ENCODE results near the gene CAPN9. TPM values are rescaled to one million over a fixed set of nuclear protein-coding genes. Genes with fewer than 3 reads are reported as not detected.
"Not testable (repeated sequence)": the region's sequence is repeated elsewhere in the genome, so short reads cannot be mapped to it uniquely, and the experiment has no call there.

The CAPN9 gene
- total RNA-seq, 2 donors from 2014 or later: not detected

GRCh38 chr1:230839173-230839572 is 92.0 kb downstream of the CAPN9 start:
- no peaks in the 10 kb centered on the region for H3K9me3 Mint-ChIP-seq
- H3K27ac Mint-ChIP-seq: no peak overlapping the region
- H3K4me3 Mint-ChIP-seq: no peak overlapping the region
- ATAC-seq (replicated peaks in 1 of 2) (no peak), DNase-seq (no peak)
- no peaks in the 10 kb centered on the region for H3K36me3 Mint-ChIP-seq (ENCODE audit: insufficient read depth in 2 of 2)
- no peaks in the 10 kb centered on the region for H3K4me1 Mint-ChIP-seq (ENCODE audit: low read depth)
- no peaks in the 10 kb centered on the region for H3K27me3 Mint-ChIP-seq (ENCODE audit: low read depth)

- H3K36me3 Mint-ChIP-seq (ENCODE audit: insufficient read depth in 2 of 2): no peaks in the 10 kb centered on the region
- no peak overlapping the region for H3K4me3 Mint-ChIP-seq
- no peak for DNase-seq
- H3K9me3 Mint-ChIP-seq: no peaks in the 10 kb centered on the region
- no peaks in the 10 kb centered on the region for H3K27me3 Mint-ChIP-seq (ENCODE audit: low read depth)
- no peak for ATAC-seq (replicated peaks in 1 of 2)
- no peak overlapping the region for H3K27ac Mint-ChIP-seq
- no peaks in the 10 kb centered on the region for H3K4me1 Mint-ChIP-seq (ENCODE audit: low read depth)
Observed at GRCh38 chr1:230842801-230843200, 95.6 kb downstream of the CAPN9 start.

DNA sequence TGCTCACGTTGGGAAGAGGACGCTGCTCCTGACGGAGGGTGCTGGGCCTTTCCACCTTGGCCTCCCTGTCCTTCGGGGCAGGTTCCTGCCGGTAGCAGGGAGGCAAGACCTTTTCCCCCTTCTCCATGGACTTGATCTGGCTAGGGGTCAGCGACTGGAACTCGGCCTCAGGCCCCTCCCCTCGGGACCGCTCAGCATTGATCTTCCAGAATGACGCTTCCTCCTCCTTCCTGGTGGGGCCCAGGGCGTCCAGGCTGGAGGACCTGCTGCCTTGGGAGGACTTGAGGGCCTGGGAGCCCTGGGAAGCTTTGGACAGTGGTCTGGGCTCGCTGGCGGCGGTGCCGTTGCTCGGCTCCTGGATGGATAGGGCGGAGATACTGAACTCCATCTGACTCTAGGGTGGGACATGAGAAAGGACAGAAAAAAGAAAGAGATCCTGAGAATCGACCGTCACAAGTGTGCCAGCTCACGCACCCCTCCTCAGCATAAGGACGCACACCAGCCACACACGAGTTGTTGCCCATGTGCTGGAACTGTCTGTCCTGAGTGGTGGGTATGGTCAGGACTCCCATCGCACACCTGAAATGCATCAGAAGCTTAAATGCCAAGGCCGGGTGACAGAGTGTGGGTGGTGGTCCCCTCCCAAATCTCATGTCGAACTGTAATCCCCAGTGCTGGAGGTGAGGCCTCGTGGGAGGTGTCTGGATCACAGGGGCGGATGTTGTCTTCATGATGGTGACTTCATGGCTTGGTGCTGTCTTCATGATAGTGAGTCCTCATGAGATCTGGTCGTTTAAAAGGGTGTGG is 96.5 kb downstream of the CAPN9 start:
- no peak overlapping the region for H3K27ac Mint-ChIP-seq

GRCh38 chr1:230844561-230844960 is 97.4 kb downstream of the CAPN9 start:
- H3K4me1 Mint-ChIP-seq (ENCODE audit: low read depth): no peaks in the 10 kb centered on the region
- ATAC-seq (replicated peaks in 1 of 2): no peak
- no peaks in the 10 kb centered on the region for H3K36me3 Mint-ChIP-seq (ENCODE audit: insufficient read depth in 2 of 2)

More for the DNA sequence above, 96.5 kb downstream of the CAPN9 start:
- Mint-ChIP-seq H3K36me3 (ENCODE audit: insufficient read depth in 2 of 2) (no peaks in the 10 kb centered on the region), H3K4me1 (ENCODE audit: low read depth) (no peaks in the 10 kb centered on the region), H3K4me3 (no peak overlapping the region), H3K9me3 (no peaks in the 10 kb centered on the region), H3K27me3 (ENCODE audit: low read depth) (no peaks in the 10 kb centered on the region)
- ATAC-seq (replicated peaks in 1 of 2): no peak
- no peak for DNase-seq

GRCh38 chr1:230845184-230845583 is 98.0 kb downstream of the CAPN9 start:
- H3K9me3 Mint-ChIP-seq; H3K27ac Mint-ChIP-seq; H3K4me3 Mint-ChIP-seq; H3K36me3 Mint-ChIP-seq (ENCODE audit: insufficient read depth in 2 of 2); ATAC-seq (replicated peaks in 1 of 2); DNase-seq; H3K27me3 Mint-ChIP-seq (ENCODE audit: low read depth); H3K4me1 Mint-ChIP-seq (ENCODE audit: low read depth): not testable (repeated sequence)

More at GRCh38 chr1:230844561-230844960, 97.4 kb downstream of the CAPN9 start:
- Mint-ChIP-seq H3K4me3 (no peak overlapping the region), H3K27ac (no peak overlapping the region), H3K27me3 (ENCODE audit: low read depth) (no peaks in the 10 kb centered on the region), H3K9me3 (no peaks in the 10 kb centered on the region)
- DNase-seq: no peak

DNA sequence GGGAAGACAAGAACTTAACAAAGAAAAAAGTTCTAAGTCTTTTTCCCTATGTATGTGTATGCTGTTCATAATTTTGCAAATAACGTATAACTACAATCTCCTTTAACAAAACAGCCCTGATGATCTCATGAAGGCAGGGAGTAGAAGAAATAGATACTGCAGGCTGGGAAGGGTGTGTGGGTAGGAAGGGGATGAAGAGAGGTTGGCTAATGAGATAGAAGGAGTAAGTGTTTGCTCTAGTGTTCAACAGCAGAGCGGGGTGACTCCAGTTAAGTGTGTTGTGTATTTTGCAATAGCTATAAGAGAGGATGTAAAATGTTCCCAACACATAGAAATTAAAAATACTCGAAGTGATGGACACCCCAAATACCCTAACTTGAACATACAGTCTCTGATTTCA is 101.0 kb downstream of the CAPN9 start:
- DNase-seq: no peak
- no peak for ATAC-seq (replicated peaks in 1 of 2)
- H3K9me3 Mint-ChIP-seq: no peaks in the 10 kb centered on the region
- no peak overlapping the region for H3K4me3 Mint-ChIP-seq
- no peaks in the 10 kb centered on the region for H3K4me1 Mint-ChIP-seq (ENCODE audit: low read depth)
- no peak overlapping the region for H3K27ac Mint-ChIP-seq
- H3K27me3 Mint-ChIP-seq (ENCODE audit: low read depth): no peaks in the 10 kb centered on the region
- H3K36me3 Mint-ChIP-seq (ENCODE audit: insufficient read depth in 2 of 2): peaks cover 0 to 8% of the 10 kb centered on the region in 2 donors

DNA sequence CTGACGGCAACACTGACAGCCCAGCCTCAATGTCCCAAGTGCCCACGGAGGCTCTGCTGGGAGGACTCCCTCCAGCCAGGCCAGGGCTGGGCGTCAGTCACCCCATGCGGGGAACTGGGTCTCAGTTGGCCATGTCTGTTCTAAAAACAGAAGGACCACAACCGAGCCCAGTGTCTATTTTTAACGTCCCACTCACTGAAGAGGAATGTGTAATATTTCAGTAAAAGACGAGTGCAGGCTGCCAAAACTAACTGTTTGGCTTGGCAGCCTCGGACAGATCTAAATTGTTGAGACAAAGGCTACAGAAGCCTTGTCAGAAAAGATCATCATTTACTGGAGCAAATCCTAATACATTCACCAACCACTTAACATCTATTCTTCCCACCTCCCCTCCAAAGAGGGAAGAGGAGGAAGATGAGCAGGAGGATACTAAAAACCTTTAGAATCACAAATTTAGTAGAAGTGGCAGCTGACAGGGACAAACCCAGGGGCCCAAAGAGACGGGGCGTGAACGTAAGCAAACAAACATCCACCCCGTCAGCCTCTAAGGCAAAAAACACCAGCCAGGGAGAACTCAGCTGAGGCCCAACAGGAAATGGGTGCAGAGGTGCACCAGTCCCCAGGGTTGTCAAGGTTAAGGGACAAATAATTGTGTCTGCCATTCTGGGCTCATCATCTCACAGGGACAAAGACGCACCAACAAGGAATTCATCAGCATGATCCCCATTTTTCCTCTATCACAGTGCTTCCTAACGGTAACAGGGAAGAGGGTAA is 102.5 kb downstream of the CAPN9 start:
- Mint-ChIP-seq H3K36me3 (ENCODE audit: insufficient read depth in 2 of 2) (peaks cover 0 to 8% of the 10 kb centered on the region in 2 donors), H3K27ac (no peak overlapping the region), H3K9me3 (no peaks in the 10 kb centered on the region), H3K4me3 (no peak overlapping the region), H3K4me1 (ENCODE audit: low read depth) (no peaks in the 10 kb centered on the region), H3K27me3 (ENCODE audit: low read depth) (no peaks in the 10 kb centered on the region)
- no peak for ATAC-seq (replicated peaks in 1 of 2)
- no peak for DNase-seq

DNA sequence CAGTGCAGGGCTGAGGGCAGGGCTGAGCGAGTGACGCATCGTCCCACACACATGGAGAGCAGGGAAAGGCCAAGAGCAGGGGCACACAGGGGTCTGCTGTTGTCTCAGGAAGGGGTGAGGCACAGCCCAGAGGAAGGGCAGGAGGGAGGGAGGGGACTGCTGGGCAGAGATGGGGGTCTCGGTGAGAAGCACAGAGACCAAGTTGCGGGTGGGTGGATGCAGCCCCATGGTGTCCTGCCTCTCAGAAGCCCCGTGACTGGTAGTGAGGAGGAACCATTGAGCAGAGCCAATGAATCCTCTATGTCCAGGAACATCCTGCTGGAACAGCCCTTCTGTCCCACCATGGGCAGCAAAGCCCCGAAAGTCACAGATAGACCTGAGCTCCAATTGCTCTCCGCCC is 103.4 kb downstream of the CAPN9 start:
- Mint-ChIP-seq H3K27ac (no peak overlapping the region), H3K4me1 (ENCODE audit: low read depth) (no peaks in the 10 kb centered on the region)
- no peak for ATAC-seq (replicated peaks in 1 of 2)

GRCh38 chr1:230851291-230851691 is 104.1 kb downstream of the CAPN9 start:
- DNase-seq (no peak), ATAC-seq (replicated peaks in 1 of 2) (no peak)
- no peak overlapping the region for H3K27ac Mint-ChIP-seq
- H3K9me3 Mint-ChIP-seq: no peaks in the 10 kb centered on the region
- no peak overlapping the region for H3K4me3 Mint-ChIP-seq
- H3K27me3 Mint-ChIP-seq (ENCODE audit: low read depth): no peaks in the 10 kb centered on the region
- H3K4me1 Mint-ChIP-seq (ENCODE audit: low read depth): no peaks in the 10 kb centered on the region
- H3K36me3 Mint-ChIP-seq (ENCODE audit: insufficient read depth in 2 of 2): peaks cover 0 to 8% of the 10 kb centered on the region in 2 donors

More for the DNA sequence above, 103.4 kb downstream of the CAPN9 start:
- Mint-ChIP-seq H3K9me3 (no peaks in the 10 kb centered on the region), H3K4me3 (no peak overlapping the region), H3K27me3 (ENCODE audit: low read depth) (no peaks in the 10 kb centered on the region), H3K36me3 (ENCODE audit: insufficient read depth in 2 of 2) (peaks cover 0 to 8% of the 10 kb centered on the region in 2 donors)
- DNase-seq: no peak

Other genes with a start within 250 kb of the CAPN9 start
- gene COG2, start 104.9 kb upstream of the CAPN9 start, total RNA-seq: 10 to 100 TPM; 32.6 to 34.0 TPM
- not detected for gene AGT, start 33.3 kb upstream of the CAPN9 start, total RNA-seq
- 1 to 10 TPM; 5.4 to 7.6 TPM for gene C1orf198, start 121.1 kb downstream of the CAPN9 start, total RNA-seq
- 10 to 100 TPM; 18.6 to 18.8 TPM for gene TTC13, start 231.5 kb downstream of the CAPN9 start, total RNA-seq
- 10 to 100 TPM; 16.0 to 23.7 TPM for gene ARV1, start 231.7 kb downstream of the CAPN9 start, total RNA-seq

All from activated T-cell treated with anti-CD3 and anti-CD28 coated beads, Interleukin-2, amount 50 U/mL, for 72 hours (primary cell).